ENCODE measurements around the gene CRELD1. TPM values are rescaled to one million over a fixed set of nuclear protein-coding genes. Genes with fewer than 3 reads are reported as not detected.

The CRELD1 gene
- total RNA-seq, 1 donor from 2014 or later = 92.6 TPM

- H3K9me3 Mint-ChIP-seq (ENCODE audit: unreplicated experiment) = peaks cover 4% of the 10 kb centered on the region
- no peaks in the 10 kb centered on the region for H3K4me1 Mint-ChIP-seq (ENCODE audit: low read depth, unreplicated experiment)
- peak; percentile 56 for TF ChIP-seq CTCF (IDR thresholded peaks at IDR 0.05; ENCODE audit: partially characterized antibody, unreplicated experiment)
- no peaks in the 10 kb centered on the region for H3K36me3 Mint-ChIP-seq (ENCODE audit: unreplicated experiment)
- DNase-seq = peak; percentile 82
- H3K27me3 Mint-ChIP-seq (ENCODE audit: unreplicated experiment) = peaks cover 4% of the 10 kb centered on the region
- H3K27ac Mint-ChIP-seq (ENCODE audit: unreplicated experiment) = no peak overlapping the region
- H3K4me3 Mint-ChIP-seq (ENCODE audit: unreplicated experiment) = peak overlapping the region; percentile 75
Measured at GRCh38 chr3:9947025-9947995, 13.7 kb downstream of the CRELD1 start.

GRCh38 chr3:9948586-9948985 lies 15.0 kb downstream of the CRELD1 start:
- H3K36me3 Mint-ChIP-seq (ENCODE audit: unreplicated experiment) = no peaks in the 10 kb centered on the region
- no peak overlapping the region for H3K4me3 Mint-ChIP-seq (ENCODE audit: unreplicated experiment)
- no peaks in the 10 kb centered on the region for H3K4me1 Mint-ChIP-seq (ENCODE audit: low read depth, unreplicated experiment)
- peaks cover 2% of the 10 kb centered on the region for H3K9me3 Mint-ChIP-seq (ENCODE audit: unreplicated experiment)
- no peak for DNase-seq
- no peak overlapping the region for H3K27ac Mint-ChIP-seq (ENCODE audit: unreplicated experiment)
- peaks cover 4% of the 10 kb centered on the region for H3K27me3 Mint-ChIP-seq (ENCODE audit: unreplicated experiment)
- TF ChIP-seq CTCF (IDR thresholded peaks at IDR 0.05; ENCODE audit: partially characterized antibody, unreplicated experiment) = no peak

GRCh38 chr3:9949115-9949514 lies 15.5 kb downstream of the CRELD1 start:
- H3K9me3 Mint-ChIP-seq (ENCODE audit: unreplicated experiment) = peaks cover 2% of the 10 kb centered on the region
- TF ChIP-seq CTCF (IDR thresholded peaks at IDR 0.05; ENCODE audit: partially characterized antibody, unreplicated experiment) = no peak
- no peak overlapping the region for H3K4me3 Mint-ChIP-seq (ENCODE audit: unreplicated experiment)

GRCh38 chr3:9949626-9950025 lies 16.0 kb downstream of the CRELD1 start:
- Mint-ChIP-seq H3K27ac (ENCODE audit: unreplicated experiment) (no peak overlapping the region), H3K9me3 (ENCODE audit: unreplicated experiment) (peaks cover 2% of the 10 kb centered on the region), H3K27me3 (ENCODE audit: unreplicated experiment) (peaks cover 2% of the 10 kb centered on the region), H3K4me3 (ENCODE audit: unreplicated experiment) (no peak overlapping the region), H3K4me1 (ENCODE audit: low read depth, unreplicated experiment) (no peaks in the 10 kb centered on the region), H3K36me3 (ENCODE audit: unreplicated experiment) (no peaks in the 10 kb centered on the region)
- TF ChIP-seq CTCF (IDR thresholded peaks at IDR 0.05; ENCODE audit: partially characterized antibody, unreplicated experiment) = no peak
- no peak for DNase-seq

More at GRCh38 chr3:9949115-9949514, 15.5 kb downstream of the CRELD1 start:
- Mint-ChIP-seq H3K27me3 (ENCODE audit: unreplicated experiment) (peaks cover 3% of the 10 kb centered on the region), H3K36me3 (ENCODE audit: unreplicated experiment) (no peaks in the 10 kb centered on the region), H3K4me1 (ENCODE audit: low read depth, unreplicated experiment) (no peaks in the 10 kb centered on the region), H3K27ac (ENCODE audit: unreplicated experiment) (no peak overlapping the region)
- no peak for DNase-seq

GRCh38 chr3:9951126-9951525 lies 17.5 kb downstream of the CRELD1 start:
- no peak for DNase-seq
- Mint-ChIP-seq H3K4me1 (ENCODE audit: low read depth, unreplicated experiment) (no peaks in the 10 kb centered on the region), H3K4me3 (ENCODE audit: unreplicated experiment) (peak overlapping the region; percentile 83), H3K27me3 (ENCODE audit: unreplicated experiment) (peaks cover 2% of the 10 kb centered on the region), H3K27ac (ENCODE audit: unreplicated experiment) (no peak overlapping the region), H3K9me3 (ENCODE audit: unreplicated experiment) (peaks cover 2% of the 10 kb centered on the region), H3K36me3 (ENCODE audit: unreplicated experiment) (no peaks in the 10 kb centered on the region)
- no peak for TF ChIP-seq CTCF (IDR thresholded peaks at IDR 0.05; ENCODE audit: partially characterized antibody, unreplicated experiment)

All from glutamatergic neuron (in vitro differentiated cells).